Stimulated activated naive CD4-positive, alpha-beta T cell treated with Interleukin-2 at 50 U/mL for 16 hours (primary cell): ENCODE results near the gene TTC39B.

Experiments used
- DNase-seq: peaks from one replicate; lab custom pipeline; 2025; lab: John Stamatoyannopoulos, UW

The TTC39B gene

DNA sequence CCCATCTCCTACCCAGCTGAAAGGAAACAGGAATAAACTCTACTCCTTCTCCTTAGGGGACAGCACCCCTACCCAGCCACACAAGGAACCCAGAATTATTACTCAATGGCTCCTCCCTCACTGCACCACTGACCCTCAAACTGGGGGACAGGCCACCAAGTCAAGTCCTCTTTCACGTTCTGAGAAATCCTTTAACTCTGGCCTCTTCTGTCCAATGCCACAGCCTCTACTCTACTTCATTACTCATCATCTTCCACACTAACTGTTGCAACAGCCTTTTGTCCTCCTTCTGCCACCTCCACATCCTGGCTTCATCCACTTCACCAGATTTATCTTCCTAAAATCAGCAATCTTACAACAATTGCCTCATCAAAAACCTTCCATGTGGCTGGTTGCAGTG is 6.8 kb downstream of the TTC39B start:
- DNase-seq: no peak

DNA sequence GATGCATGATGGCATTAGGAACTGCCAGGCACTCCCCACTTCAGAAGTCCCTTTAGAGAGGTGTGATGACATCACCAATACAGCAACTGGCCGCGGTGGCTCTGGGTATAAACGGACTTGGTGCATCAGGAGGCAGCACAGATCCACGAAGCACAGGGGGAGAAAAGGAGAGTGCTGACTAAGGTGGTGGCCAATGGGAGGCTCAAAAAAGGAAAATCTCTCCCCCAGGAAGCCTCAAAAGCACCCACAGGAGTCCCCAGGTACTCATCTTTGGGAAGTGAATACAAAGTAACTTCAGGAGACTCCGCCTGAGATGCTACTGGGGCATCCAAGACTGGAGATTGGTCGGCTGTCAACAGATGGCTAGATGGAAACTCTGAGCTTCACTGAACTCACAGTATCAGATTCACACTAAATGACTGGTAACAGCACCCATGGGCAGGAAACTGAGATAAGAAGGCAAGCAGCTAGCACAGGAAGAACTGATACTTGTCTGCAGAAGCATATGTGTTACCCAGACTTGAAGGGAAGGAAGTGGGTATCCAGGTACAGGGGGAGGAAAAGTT is 7.6 kb downstream of the TTC39B start:
- peak; percentile 67 for DNase-seq

DNA sequence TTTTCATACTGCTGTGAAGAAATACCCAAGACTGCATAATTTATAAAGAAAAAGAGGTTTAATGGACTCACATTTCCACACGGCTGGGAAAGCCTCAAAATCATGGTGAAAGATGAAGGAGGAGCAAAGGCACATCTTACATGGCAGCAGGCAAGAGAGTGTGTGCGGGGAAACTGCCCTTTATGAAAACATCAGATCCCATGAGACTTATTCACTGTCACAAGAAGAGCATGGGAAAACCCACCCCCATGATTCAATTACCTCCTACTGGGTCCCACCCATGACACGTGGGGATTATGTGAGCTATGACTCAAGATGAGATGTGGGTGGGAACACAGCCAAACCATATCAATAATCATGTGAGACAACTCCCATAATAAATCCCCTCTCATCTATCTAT is 8.7 kb downstream of the TTC39B start:
- DNase-seq: peak; percentile 17

DNA sequence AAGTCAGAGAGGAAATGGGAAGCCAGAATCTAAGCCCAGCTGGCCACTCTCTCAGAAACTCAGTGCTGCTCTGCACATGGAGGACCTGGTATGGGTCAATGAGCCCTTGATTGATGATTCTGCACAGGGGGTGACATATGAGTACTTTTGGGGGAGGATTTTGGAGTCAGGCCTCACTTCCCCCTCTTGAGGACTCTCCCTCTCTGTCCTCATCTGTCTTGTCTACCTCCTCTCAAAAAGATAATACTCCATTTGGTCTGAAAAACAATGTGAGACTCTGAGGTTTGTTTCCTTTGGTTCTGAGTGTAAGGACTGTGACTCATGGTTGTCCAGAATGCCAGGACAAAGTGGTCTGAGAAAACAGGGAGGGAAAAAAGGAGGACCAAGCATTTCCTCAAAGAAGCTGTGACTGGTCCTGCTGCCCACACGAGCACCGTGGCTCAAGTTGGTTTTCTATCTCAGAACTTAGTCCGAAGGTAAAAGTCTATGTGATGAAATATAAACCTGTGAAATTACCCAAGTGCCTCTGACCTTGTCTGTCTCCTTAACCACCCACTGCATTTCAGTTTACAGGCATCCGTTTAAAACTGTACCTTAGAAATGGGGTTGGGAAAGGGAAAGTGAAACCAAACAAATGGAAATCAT is 11.1 kb downstream of the TTC39B start:
- no peak for DNase-seq

DNA sequence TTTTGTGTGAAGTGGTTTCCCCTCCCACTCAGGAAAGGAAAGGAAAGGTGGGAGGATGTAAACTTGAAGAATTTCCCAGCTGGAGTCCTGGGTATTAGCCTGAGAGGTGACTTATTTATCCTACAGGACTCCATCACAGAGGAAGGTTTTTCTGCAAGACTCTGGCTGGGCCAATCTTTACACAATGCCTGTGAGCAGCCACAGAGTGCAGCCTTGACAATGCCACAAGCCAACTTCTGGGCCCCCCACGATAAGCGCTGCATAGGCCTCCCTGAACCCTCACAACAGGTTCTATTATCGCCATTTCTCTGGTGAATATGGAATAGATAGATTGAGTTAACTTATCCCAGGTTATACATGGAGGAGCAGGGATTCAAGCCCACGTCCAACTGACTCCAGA is 12.4 kb downstream of the TTC39B start:
- no peak for DNase-seq

DNA sequence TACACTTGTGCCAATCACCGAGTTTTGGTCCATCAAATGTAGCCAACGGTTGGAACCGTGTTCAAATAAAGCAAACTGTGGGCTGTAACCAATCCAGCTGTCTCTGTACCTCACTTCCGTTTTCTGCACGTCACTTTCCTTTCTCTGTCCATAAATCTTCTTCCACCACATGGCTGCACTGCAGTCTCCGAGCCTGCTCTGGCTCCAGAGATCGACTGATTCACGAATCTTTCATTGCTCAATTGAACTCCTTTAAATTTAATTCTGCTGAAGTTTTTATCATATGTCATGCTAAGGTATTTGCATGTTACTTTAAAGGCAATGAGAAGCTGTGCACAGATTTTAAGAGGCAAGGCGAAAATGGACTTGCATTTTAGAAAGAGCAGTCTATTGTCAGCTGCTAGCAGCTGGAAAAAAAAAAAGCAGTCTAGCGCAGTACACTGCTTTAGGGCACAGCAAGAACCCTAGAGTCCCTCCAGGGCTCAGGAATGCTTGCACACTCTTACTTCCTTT is 13.2 kb downstream of the TTC39B start:
- DNase-seq: no peak

DNA sequence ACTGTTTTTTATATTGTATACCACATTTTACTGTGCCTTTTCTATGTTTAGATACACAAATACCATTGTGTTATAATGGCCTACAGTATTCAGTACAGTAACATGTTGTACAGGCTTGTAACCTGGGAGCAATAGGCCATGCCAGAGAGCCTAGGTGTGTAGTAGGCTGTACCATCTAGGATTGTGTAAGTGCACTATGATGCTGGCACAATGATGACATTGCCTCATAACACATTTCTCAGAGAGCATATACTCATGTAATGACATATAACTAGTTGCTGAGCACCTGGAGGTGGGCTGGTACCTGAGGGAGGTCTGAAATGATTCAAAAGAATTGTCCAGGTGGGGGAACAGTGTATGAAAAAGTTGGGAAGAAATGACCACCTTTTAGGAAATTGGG is 13.9 kb downstream of the TTC39B start:
- no peak for DNase-seq

DNA sequence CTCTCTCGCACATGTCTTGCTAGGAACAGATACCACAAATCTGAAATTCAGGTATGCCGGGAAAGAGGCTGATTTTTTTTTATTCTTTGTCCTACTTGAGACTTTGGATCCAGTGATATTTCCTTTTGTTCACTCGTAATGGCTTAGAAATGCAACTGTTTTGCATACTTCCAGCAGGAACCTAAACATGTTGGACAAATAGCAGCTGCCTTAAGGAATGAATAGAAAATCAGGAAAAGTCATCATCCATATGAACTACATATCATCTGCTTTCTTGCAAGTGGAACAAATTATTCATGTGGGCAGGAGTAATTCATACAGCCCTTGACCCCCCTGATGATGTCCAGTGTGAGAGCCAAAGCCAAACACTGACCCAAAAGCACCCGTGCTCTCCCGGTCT is 17.4 kb downstream of the TTC39B start:
- DNase-seq: no peak

DNA sequence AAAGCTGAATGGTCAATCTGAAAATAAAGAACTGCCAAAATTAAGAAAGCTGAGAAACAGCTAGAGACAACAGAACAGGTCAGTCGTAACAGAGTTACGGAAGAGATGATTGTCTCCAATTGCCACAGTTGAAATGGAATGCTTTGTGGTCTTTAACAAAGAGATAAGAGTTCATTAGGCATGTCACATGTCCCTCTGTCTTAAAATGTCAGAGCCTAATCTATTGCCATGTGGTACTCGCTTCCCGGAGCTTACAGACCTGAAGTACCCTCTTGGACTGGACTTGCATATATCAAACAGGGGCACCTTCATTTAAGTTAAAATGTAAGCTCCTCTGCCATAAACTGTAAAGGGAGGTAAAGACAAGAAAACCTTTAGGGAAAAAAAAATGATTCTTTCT is 19.7 kb downstream of the TTC39B start:
- no peak for DNase-seq

DNA sequence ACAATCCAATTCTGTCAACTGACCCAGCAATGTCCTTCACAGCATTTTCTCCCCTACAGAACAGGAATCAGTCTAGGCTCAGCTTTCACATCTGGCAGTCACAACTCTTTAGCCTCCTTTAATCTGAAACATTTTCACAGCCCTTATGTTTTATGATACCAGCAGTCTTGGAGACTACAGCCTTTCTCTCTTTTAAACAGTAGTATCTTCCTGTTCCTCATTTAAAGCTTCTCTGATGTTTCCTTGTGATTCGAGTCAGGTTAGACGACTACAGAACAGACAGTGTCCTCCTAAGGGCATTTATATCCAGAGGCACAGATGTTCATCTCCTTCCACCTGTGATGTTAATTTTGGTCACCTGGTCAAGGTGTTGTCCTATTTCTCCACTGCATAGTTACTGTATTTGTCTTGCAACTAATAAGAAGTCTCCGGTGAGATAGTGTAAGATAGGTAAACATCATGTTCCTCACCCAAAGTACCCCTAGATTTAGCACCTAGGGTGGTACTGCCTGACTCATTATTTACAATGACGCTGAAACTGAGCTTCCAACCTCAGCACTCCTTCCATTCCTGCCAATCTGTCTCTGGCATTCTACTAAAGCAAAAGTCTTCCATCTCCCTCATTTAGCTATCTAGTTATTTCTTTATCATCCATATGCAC is 20.7 kb downstream of the TTC39B start:
- DNase-seq: no peak

DNA sequence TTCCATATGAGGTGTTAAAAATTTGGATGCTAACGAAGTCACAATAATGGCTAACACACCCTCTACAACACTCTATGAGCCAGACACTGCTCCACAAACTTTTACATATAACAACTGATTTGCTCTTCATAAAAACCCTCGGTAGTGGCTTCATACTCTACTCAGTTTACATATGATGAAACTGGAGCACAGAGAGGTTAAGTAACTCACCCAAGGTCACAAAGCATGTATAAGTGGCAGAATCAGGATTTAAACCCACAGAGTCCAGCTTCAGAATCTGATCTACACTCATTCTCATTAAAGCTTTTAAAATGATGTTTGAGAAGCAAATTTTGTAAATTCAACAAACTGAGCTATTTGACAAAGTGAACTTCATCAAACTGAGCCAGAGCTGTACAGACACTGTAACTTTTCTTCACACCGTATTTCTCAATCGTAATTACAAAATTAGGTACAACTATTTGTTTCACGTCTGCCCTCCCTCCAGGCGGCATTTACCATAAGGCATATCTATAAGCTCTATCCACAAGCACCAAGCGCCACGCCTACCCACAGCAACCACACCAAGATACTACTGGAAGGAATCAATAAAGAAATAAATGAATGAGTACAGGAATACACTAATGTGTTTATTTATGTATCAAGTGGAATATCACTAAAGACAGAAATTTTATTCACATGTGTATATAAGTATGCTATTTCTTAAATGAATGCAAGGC is 24.3 kb downstream of the TTC39B start:
- no peak for DNase-seq

DNA sequence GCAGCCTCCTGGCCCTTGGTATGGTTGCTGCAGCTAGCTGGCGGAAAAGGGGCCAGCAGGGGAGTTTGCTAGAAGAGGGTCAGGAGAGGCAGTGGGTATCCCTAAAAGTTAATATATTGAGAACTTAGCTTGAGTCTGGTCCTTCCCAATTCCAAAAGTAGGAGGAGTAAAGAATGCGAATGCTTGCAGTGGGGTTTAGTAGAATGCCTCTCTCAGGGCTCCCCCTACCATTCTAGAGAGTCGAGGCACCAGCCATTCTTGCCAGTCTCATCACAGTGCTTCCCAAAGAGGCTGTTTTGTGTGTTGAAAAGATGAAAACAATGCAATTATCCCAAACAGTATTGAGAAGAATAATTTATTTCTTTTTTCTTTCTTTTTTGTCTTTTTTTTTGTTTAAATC is 26.4 kb downstream of the TTC39B start:
- DNase-seq: no peak

DNA sequence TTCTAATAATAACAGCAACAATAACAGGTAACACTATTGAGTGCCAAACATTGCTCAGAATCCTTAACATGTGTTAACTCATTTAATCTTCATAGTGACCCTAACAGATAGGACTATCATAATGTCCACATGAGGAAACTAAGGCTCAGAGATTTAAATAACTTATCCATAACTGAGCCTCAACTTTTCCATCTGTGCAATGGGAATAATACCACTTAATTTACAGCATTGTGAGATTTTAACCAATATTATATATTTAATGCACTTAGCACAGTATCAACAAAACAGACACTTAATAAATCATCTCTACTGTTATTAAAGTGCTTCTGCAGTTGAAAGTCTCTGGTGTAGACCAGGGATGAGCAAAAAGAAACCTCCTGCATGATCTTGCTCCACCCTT is 28.2 kb downstream of the TTC39B start:
- DNase-seq: no peak

DNA sequence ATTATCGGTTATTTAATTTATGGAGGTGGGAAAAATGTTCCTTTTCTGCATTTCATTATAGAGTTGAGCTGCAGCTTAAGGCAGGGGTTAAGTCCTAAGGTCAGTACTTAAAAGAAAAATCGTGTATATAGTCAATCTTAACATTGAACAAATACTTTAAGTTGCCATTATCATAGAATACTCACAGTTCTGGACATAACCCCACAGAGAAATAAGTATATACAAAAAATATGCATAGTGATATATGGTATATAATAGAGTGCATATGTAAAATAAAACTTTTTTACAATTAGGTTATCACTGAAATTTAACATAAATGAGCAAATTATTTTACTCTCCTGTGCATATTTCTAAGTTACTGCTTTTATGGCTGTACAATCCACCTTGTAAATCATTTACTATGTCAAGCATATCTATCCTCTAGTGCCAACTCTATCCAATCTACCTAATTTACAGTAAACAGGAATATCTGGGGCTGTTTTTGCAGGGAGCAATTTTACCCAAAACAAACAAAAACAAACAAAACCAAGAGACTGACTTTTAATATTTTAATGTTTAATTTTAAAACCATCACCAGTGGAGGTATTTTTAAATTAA is 28.8 kb downstream of the TTC39B start:
- DNase-seq: no peak

DNA sequence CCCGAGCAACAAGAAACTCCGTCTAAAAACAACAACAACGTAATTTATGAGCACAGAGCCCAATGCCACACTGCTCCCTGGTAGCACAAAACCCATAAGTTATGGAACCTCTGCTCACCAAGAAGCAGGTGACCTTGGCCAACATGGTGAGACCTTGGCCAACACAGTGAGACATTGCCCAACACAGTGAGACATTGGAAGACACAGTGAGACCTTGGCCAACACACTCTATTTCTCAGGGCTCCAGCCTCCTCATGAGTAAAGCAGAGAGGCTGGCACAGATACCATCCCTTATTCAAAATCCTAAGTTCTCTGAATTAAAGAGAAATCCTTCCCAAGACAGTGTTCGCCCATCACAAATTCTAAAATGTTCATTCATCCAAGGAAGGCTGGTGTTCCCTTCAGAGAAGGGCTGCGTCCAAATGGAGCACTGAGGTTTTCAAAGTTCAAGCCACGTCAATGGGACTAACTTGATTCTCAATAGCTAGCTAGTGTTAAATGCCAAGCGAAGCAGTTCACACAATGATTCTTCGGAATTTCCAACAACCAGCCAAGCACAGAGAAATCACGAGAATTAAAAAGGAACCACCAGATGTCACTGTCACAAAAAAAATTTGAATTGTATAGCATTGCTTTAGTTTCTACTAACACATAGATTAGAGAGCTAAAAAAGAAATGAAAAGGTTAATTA is 29.5 kb downstream of the TTC39B start:
- DNase-seq: no peak

DNA sequence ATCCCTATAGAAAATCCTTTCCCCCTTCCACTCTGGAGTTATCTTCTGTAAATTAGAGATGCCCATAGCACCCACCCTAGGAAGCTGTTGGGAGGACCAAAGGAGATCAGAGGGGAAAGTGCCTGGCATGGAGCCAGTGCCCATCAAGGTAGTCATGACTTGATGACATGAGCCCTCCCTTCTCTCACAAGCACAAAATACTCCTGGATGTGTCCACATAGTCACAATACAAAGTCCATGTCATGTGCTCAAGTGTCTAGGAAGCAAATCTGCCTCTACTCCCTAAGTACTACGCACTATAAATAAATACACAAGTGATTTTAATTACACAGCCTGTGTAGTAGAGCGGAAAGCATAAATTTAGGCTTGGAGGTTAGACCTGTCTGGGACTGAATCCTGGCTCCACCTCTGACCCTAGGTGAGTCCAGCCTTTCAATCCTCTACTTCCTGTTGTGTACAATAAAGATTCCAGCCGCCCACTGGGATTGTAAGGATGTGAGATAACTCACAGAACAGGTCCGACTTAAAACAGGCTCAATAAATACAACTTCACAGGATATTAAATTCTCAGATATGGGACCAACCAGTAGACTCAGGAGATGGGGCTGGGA is 30.6 kb downstream of the TTC39B start:
- no peak for DNase-seq

DNA sequence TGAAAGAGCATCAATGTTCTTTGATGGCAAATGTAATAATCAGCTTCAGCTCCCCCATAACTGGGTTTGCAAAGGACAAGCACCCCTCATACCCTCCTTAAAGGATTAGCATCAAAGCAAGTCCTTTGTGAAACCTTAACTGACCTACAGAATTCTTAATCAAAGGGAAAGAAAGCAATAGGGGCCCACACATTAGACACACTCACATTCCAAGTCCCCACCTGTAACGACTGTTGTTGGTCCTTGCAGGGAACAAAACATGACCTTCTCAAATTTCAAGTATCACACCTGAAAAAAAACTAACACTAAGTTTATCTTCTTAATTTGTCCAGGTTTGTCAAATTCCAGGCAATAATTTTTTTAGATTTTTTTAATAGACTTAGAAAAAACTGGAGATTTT is 32.6 kb downstream of the TTC39B start:
- DNase-seq: no peak

DNA sequence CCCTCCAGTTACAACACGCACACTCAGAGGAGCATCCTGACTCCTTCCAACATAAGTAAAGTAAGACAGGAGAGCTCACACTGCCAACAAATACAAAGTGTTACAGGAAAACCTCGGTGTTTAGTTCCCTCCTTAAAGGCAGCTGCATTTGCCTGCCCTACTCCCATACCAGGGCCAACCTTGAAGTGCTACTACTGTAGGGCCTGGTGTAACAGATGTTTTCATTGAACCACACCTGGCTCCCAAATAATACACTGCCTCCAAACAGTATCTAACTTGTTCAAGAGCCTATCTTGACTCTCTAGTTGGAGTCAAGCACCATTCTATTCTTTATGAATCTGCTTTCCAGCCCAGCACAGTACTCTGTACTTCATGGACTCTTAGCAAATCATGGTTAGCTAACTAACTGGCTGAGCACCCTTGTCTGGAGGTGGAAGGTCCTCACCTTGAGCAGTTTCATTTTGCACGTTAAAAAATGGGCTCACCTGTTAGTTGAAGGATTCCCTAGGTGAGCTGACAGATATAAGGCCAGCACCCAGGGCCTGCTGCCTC is 34.6 kb downstream of the TTC39B start:
- DNase-seq: no peak

DNA sequence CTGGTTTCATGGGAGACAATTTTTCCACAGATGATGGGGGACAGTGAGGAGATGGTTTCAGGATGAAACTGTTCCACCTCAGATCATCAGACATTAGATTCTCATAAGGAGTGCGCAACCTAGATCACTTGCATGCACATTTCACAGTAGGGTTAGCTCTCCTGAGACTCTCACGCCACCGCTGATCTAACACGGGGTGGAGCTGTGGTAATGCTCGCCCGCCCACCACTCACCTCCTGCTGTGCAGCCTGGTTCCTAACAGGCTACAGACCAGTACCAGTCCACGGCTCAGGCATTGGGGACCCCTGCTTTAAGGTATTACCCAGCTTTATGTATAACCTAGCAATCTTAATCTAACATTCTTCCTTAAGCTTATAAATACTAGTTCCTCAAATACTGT is 35.6 kb downstream of the TTC39B start:
- DNase-seq: no peak

DNA sequence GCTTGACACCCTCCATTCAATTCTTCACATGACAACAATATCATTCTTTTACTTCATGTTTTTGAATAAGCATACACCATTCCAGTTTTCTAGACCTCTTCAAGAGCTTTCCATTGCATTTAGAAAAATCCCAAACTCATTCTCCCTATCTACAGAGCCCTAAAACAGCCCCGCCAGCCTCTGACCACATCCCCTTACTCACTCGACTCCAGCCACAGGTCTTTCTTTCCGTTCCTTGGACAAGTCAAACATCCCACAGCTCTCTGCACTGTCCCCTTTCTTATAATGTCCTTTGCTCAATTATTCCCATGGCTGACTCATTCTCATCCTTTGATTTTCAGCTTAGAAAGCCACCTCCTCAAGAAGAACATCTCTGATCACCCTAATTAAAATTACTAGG is 38.2 kb downstream of the TTC39B start:
- no peak for DNase-seq

DNA sequence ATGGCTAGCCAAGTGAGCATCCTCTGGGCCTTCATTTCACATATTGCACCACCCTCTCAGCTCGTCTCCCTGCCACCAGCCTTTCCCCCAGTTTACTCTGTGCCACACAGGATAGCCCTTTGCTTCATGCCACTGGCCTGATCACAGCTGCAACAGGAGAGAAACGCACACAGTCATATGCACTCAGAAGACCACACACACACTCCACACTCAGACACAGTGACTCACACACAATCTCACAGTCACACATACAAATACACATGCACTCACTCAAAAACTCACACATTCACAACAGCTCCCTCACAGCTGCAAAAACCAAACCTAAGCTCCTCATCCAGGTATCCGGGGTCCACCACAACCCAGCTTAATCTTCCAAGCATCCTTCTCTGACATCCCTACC is 38.7 kb downstream of the TTC39B start:
- no peak for DNase-seq
